Fibroblast of skin of left quadriceps (primary cell): ENCODE data around the gene YIPF4.
"Not testable (repeated sequence)": the region's sequence is repeated elsewhere in the genome, so short reads cannot be mapped to it uniquely, and the experiment has no call there.

Source experiments
- DNase-seq, 2 experiments: peaks; one replicate each; pipeline ENCODE4 v3.0.0-alpha.2; 2013; ENCODE audit warnings: low read depth in 2 of 2

Gene YIPF4

GRCh38 chr2:32365679-32366078 is 88.0 kb downstream of the YIPF4 start:
- DNase-seq: not testable (repeated sequence)
